GM18951 (cell line): ENCODE data around the gene BARX2.

Source experiments
- POLR2A ChIP-seq: IDR thresholded peaks from 4 replicates; pipeline ENCODE4 v1.6.1; 2011; ENCODE audit warnings: mild to moderate bottlenecking; ENCODE audit not compliant: insufficient read length, insufficient read depth; ENCODE audit errors: extremely low read depth
- in situ Hi-C: fragments of 300-500 bp; cut with MboI; formaldehyde crosslinking; loops from one replicate; pipeline ENCODE4 v1.12.0; 2022; ENCODE audit warnings: low sequenced_read_pairs, mixed read lengths, inconsistent platforms; ENCODE audit not compliant: unreplicated experiment

BARX2 gene

DNA sequence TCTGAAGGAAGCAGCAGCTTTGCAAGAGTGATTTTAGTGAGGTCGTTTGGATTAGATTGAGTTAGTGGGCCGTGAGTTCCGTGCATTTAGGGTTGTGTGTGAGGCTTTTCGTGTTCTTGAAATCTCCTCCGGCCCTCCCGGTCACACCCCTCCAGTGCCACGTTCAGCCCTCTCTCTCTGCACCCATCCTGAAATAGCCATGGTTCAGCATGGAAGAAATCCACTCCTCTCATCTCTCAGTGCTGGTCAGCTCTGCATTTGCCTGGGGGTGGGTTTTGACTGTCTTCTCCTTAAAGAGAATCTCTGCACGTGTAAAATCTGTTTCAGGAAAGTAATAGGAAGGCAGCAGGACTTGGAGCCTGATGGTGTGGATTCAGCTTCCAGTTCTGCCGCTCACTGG, 19.8 kb downstream of the BARX2 start:
- in situ Hi-C loops, result no loop called here
- no peak for TF ChIP-seq POLR2A

DNA sequence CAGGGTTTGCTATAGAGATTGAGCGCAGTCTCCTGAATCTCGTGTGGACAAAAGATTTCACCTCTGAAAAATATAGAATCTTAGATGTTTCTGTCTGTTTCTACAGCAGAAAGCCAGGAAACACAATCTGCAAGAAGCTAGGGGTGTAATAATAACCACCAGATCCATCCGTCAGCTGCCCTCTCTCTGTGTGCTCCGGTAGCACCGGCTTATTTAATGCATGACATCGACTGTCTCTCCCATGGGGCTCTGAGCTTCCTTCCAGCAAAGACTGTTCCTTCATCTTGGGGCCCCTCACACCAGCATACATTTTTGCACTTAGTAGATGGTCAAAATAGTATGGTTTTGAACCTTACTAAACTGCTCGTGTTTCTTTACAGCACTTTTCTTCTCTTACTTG, 20.2 kb downstream of the BARX2 start:
- in situ Hi-C loops, result no loop called here
- TF ChIP-seq POLR2A, result no peak

DNA sequence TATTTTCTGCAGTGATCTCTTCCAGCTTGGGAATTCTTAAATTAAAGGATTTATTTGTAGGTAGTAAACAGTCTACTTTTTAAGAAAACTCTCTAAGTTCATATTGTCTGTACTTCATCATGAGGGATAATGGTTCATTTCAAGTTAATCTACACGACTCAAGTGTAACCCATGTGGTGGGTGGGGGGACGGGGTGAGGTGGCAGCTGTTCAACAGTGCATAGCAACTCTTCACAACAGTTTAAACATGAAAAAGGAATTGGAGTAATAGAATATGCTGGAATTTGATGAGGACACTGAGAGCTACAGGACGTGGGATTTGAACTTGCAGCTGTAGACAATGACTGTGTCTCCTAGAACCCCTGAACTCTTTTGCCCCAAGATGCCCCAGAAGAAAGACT, 20.8 kb downstream of the BARX2 start:
- in situ Hi-C loops, result no loop called here
- TF ChIP-seq POLR2A, result no peak

DNA sequence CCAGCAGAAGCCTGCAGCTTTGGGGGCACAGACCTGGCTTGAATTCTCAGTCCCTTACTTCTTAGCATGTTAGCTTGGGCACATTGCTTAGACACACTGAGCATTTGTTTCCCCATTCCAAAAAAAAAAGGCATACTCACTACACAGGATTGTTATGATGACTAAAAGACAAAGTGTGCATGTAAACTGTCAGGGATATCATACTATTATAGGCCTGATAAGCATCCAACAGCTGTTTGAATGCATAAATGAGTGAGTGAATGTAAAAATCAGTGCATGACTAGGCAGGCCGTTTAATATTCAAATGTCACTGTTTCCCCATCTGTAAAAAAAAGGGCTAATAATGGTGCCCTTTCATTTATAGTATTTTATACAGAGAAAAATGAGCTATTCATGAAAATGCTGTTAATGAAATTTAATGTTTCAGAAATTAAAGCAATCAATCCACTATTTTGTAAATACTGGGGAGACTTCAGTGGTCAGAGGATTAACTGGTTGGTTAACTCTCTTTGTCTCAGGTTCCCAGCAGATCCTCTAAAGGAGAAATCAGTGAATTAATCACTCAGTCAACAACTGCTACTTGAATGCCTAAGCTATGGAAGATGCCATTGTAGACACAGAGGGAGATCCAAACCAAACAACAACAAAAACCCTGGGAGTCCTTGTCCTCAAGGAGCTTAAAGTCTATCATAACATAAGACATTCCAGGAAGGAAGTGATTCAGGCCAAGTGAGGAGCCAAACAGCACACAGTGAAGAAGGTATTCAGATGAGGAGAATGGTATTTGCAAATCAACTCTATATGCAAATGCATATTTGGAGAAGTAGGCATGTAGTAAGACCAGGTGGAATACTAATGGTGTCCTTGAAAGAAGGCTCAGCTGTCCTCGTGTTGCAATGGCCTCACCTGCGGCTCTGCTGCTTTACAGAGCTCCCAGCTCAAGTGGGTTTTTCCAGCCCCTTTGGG, 26.8 kb downstream of the BARX2 start:
- in situ Hi-C loops, result no loop called here
- no peak for TF ChIP-seq POLR2A

DNA sequence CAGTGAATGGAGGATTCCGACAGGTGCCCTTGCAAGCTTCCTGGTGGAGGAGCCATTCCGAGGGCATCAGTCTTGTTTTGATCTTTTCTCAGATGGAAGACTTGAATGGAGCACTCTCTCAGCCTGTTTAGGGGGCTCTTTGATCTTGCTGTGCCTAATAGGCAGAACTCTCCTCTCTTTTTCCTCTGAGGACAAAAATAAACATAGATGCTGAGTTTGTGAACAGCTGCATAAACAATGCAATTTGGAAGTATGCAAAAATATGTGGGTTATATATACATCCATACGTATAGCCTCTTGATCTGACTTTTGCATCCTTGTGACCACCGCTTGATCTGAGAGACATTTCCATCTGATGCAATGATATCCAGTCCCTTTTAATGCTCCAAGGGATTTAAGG, 29.1 kb downstream of the BARX2 start:
- in situ Hi-C loops, result no loop called here
- no peak for TF ChIP-seq POLR2A

DNA sequence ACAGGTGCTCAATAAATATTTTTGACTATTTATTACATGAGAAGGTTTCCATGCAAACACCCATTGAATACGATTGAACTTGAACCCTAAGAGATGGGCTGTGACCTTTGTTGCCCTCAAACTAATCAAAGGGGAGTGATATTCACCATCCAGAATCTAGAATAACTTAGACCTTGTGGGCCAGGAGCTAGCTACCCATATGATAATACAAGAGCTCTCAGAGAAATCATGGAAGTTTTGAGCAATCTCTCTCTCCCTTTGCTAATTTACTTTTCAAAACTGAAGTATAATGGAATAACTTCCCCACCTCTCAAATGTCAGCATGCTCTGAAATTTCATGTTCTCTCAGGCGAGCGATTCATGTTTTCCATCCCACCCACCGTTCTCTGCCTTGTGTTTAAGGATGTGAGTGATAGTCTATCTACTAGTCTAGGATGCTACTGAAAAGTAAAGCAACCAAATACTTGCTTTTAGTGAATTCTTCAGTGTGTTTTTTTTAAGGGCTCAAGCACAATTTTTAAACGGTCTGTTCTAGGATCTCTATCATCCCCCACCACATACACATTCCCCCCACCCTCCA, 33.3 kb downstream of the BARX2 start:
- no peak for TF ChIP-seq POLR2A
- in situ Hi-C loops, result no loop called here

DNA sequence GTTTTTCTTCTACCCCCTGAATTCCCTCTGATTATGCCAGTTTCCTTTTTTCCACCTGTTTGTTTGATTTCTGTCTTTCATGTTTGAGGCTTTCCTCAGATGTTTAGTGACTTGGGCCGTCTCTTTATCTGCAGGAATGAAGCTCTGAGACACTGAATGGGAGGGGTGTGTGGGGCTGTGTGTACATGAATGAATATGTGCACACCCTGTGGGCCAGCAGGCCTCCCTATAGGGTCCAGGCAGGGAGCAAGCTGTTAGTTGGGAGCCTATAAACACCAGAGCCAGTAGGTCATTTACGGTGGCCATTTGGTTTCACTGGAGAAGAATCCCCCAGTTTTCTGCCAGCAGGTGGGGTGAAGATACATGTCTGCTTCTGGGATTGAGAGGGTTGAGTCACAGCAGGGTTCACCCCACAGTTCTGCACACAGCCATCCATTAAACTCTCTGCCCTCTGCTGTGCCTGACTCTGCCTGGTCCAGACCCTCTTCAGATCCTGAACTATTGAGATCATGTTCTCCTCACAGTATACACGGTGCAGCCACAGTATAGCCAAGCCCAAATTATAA, 34.8 kb downstream of the BARX2 start:
- TF ChIP-seq POLR2A, result no peak
- in situ Hi-C loops, result no loop called here

DNA sequence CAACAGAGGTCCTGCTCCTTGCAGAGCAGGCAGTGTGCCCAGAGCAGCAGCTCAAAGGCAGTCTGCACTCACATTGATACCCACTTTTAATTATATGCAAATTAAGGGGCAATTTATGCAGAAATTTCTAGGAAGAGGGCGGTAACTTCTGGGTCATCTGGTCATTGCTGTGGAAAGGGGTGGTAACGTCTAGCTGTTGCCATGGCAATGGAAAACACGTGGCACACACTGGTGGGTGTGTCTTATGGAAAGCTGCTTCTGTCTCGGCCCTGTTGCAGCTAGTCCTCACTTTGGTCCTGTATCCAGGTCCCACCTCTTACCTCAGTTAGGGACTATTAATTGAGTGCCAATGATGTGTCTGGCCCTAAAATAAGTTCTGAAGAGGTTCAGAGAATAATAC, 36.8 kb downstream of the BARX2 start:
- TF ChIP-seq POLR2A, result no peak
- in situ Hi-C loops, result no loop called here

DNA sequence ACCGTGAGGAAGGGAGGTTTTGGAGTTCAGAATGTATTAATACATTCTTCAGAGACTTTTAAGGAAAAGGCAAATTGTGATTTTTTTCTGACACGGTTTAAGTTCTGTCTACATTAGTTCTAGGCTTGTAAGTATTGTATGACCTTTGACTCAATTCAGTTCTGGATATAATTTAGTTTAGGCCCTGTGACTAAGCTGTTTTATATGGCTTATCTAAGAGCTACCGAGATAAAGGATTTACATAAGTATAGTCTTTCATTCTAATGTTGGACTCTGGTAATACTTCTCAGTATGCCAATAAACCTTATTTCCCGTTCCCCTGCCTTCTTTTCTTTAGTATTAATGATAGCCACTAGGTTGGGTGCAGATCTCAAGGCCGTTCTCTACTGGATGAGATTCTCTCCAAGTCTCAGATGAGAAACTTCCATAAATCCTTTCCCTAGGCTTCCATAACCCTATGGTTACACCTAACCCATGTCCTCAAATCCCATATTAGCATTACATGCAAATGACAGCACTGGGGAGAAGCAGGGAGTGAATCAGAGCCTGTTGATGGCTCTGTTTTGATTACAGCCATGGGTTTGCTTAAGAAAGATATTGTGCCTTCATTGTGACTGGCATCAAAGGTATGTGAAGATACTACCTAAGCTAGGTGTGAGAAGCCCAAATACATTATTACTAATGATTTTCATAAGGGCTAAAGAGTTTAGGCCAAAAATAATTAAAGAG, 38.7 kb downstream of the BARX2 start:
- in situ Hi-C loops, result no loop called here
- no peak for TF ChIP-seq POLR2A

DNA sequence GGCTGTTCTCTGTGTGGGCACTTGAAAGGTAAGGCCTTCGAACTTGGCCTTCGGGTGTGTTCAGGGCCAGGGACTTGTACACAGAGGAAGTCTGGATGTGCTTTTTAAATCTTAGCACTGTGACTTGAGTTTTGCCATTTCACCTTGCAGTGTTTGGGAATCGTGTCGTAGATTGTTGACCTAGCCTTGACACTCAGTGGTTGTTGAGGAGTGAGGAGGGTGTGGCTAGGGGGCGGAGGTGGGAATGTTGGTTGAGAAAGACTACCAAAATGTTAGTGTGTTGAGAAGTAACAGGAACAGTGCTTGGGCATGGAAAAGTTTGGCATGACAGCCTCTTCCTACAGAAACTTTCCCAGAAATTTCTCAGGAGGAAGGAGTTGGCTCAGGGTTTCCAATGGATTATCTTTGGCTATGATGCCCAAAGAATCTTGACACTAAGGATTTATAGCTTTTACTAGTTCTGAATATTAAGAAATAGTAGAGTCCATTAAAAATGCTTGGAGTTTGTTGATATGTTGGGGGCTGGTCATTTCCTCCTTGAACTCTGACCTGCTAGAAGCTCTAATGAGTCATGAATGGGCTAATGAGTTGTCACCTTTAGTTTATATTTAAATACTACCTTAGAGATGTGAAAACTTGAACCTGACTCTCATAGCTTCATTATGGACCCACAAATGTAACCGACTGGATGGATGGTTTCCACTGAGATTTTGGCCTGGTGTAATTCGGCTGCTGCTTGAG, 40.6 kb downstream of the BARX2 start:
- no peak for TF ChIP-seq POLR2A
- in situ Hi-C loops, result no loop called here

DNA sequence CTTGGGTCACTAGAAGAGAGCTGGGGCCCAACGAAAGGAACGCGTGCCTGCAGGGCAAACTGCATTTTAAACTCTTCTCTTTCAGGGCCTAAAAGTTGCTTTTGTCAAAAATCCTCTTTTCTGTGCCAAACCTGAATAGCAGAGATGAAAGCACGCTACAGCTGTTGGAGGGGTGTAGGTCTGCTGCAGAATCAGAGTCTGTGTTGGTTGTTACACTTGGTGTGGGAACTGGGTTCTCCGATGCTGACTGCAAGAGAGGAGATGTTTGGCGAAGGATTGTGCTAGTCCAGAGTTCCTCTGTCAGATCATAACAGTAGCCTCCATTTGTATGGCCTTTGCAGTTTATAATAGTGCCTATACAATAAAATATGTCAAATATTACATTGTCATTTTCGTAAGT, 41.8 kb downstream of the BARX2 start:
- in situ Hi-C loops, result no loop called here
- TF ChIP-seq POLR2A, result no peak

DNA sequence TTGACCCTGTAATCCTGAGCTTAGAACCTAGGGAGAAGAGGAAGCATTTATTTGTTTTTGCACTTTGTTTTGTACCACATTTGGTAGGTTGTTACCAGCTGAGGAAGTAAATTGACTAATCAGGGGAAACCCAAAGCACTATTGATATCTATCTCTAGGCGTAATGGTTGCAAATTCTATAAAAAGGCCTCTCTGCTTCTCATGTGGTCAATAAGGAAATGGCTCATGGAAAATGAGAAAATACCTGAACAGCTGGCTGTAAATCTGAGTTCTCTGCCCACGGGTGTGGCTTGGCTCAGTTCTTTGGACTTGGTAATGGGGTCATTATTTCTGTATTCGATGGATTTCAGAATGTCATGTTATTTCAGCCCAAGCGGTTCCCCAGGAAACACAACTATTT, 42.4 kb downstream of the BARX2 start:
- in situ Hi-C loops, result no loop called here
- TF ChIP-seq POLR2A, result no peak

DNA sequence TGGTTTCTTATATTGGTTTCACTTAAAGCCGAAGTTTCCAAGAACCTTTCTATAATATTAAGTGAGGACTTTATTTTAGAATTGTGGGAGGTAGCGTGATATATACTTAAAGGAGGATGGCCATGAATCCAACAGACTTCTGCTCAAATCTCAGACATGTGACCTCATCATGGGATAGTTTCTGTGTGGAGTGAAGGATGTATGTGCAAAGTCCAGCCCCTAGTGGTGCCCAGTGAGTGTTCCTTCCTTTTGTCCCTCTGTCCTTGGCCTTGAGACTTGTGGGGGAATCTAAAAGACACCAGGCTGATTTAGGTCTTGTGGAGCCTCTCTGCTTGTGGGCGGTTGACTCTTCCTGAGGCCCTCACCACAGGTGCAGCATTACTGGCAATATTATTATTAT, 43.7 kb downstream of the BARX2 start:
- in situ Hi-C loops, result no loop called here
- TF ChIP-seq POLR2A, result no peak

DNA sequence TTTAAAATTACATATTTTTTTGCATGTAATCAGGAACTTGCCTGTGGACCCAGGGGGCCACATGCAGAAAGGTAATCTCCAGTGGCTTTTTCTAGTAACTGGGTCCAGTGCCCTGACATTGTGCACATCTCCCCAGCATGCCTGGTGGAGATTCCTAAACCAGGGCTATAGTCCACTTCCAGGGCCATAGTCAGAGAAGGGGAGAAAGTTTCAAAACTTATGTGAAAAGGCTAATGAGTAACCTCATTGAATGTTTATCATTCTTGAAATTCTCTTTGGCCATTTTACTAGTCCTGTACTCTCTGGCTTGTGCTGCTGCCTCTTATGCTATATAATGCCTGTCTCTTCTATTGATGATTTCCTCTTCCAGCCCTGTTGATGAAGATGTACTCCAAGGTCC, 47.8 kb downstream of the BARX2 start:
- in situ Hi-C loops, result no loop called here
- no peak for TF ChIP-seq POLR2A
